OCI-LY7 (cell line): ENCODE data around the gene CMSS1. TPM values are rescaled to one million over a fixed set of nuclear protein-coding genes. Genes with fewer than 3 reads are reported as not detected.

Experiments
- BruUV-seq: library from RNA; stranded (reverse); fragments of 400-500 nt; replicated peaks from 2 replicates; lab custom pipeline; 2021; lab: Mats Ljungman, UMichigan
- CTCF ChIA-PET: fragments of 300-600 bp; sonication (Branson Sonifier 250); formaldehyde crosslinking; loops from one replicate; lab custom pipeline; 2022; ENCODE audit warnings: antibody characterized with exemption; ENCODE audit not compliant: unreplicated experiment; lab: Charles Lee
- POLR2A ChIA-PET: fragments of 300-600 bp; sonication (Branson Sonifier 250); formaldehyde crosslinking; loops from one replicate; lab custom pipeline; 2022; ENCODE audit warnings: antibody characterized with exemption; lab: Charles Lee
- DNase-seq: peaks from one replicate; pipeline ENCODE4 v3.0.0-alpha.2; 2015; ENCODE audit warnings: low spot score
- H2AFZ ChIP-seq: fragments of 200-600 bp; sonication (generic), shearing (Covaris generic); 2 replicates; pipeline ENCODE4 v1.6.1; 2014; ENCODE audit warnings: mild to moderate bottlenecking, antibody characterized with exemption, low read length, moderate library complexity
- H3K27ac ChIP-seq: fragments of 200-600 bp; sonication (generic); 2 replicates; pipeline ENCODE4 v1.5.1; 2014; ENCODE audit warnings: mixed run types, low read depth, mild to moderate bottlenecking, moderate library complexity, low read length, inconsistent platforms; ENCODE audit not compliant: poor library complexity, severe bottlenecking
- H3K36me3 ChIP-seq: fragments of 200-600 bp; sonication (generic); 2 replicates; pipeline ENCODE4 v1.6.1; 2014; ENCODE audit warnings: mild to moderate bottlenecking, antibody characterized with exemption, low read length, moderate library complexity, mixed read lengths; ENCODE audit not compliant: insufficient read depth
- H3K4me1 ChIP-seq: fragments of 200-600 bp; sonication (generic); 2 replicates; pipeline ENCODE4 v1.5.1; 2014; ENCODE audit warnings: mild to moderate bottlenecking, low read length; ENCODE audit not compliant: insufficient read depth, poor library complexity, severe bottlenecking
- H3K4me2 ChIP-seq: fragments of 200-600 bp; sonication (generic); 2 replicates; pipeline ENCODE4 v1.6.1; 2014; ENCODE audit warnings: mild to moderate bottlenecking, low read length
- H3K4me3 ChIP-seq: fragments of 200-600 bp; sonication (generic); 2 replicates; pipeline ENCODE4 v1.5.1; 2014; ENCODE audit warnings: mild to moderate bottlenecking, low read depth, low read length; ENCODE audit not compliant: poor library complexity, severe bottlenecking
- H3K79me2 ChIP-seq: fragments of 200-600 bp; sonication (generic); 2 replicates; pipeline ENCODE4 v1.6.1; 2016; ENCODE audit warnings: low read depth, mild to moderate bottlenecking, low read length, moderate library complexity, mixed read lengths; ENCODE audit not compliant: insufficient read depth
- H3K9me2 ChIP-seq: fragments of 200-600 bp; sonication (generic); 2 replicates; pipeline ENCODE4 v1.6.1; 2016; ENCODE audit warnings: mild to moderate bottlenecking, low read length, mixed read lengths; ENCODE audit not compliant: insufficient read depth
- H3K9me3 ChIP-seq: fragments of 200-600 bp; sonication (generic); 2 replicates; pipeline ENCODE4 v1.6.1; 2014; ENCODE audit warnings: mild to moderate bottlenecking, mixed run types, low read length, mixed read lengths
- H4K20me1 ChIP-seq: fragments of 200-600 bp; sonication (generic); 2 replicates; pipeline ENCODE4 v1.6.1; 2014; ENCODE audit warnings: mild to moderate bottlenecking, antibody characterized with exemption, low read length, moderate library complexity, mixed read lengths; ENCODE audit not compliant: insufficient read depth
- EZH2phosphoT487 ChIP-seq: fragments of 200-600 bp; sonication (generic); IDR thresholded peaks from 2 replicates; pipeline ENCODE4 v1.6.1; 2018; ENCODE audit warnings: low read depth, borderline replicate concordance, mild to moderate bottlenecking, mixed run types, antibody characterized with exemption, low read length, moderate library complexity, mixed read lengths
- intact Hi-C: fragments of 100-400 bp; cut with micrococcal nuclease; formaldehyde crosslinking; loops from one replicate; pipeline ENCODE4 v1.10.0; 2022; ENCODE audit not compliant: unreplicated experiment
- total RNA-seq, 2 experiments: library from RNA; depleted of rRNA in 1 of 2; stranded (reverse); fragments of >200 nt in 1 of 2; shearing (Covaris generic) in 1 of 2; gene quantifications; 2 replicates each; pipeline ENCODE4 v1.2.3, GENCODE V29; 2014 to 2022
- TF ChIP-seq, protein P1 (sequence below): fragments of 200-600 bp; sonication (generic); conservative IDR thresholded peaks from 2 replicates; pipeline ENCODE4 v1.5.1; 2014; ENCODE audit warnings: mild to moderate bottlenecking, antibody characterized with exemption, low read length, moderate library complexity, mixed read lengths

Gene CMSS1
- total RNA-seq, 2 experiments from 2014 or later = 25.7 to 46.6 TPM

DNA sequence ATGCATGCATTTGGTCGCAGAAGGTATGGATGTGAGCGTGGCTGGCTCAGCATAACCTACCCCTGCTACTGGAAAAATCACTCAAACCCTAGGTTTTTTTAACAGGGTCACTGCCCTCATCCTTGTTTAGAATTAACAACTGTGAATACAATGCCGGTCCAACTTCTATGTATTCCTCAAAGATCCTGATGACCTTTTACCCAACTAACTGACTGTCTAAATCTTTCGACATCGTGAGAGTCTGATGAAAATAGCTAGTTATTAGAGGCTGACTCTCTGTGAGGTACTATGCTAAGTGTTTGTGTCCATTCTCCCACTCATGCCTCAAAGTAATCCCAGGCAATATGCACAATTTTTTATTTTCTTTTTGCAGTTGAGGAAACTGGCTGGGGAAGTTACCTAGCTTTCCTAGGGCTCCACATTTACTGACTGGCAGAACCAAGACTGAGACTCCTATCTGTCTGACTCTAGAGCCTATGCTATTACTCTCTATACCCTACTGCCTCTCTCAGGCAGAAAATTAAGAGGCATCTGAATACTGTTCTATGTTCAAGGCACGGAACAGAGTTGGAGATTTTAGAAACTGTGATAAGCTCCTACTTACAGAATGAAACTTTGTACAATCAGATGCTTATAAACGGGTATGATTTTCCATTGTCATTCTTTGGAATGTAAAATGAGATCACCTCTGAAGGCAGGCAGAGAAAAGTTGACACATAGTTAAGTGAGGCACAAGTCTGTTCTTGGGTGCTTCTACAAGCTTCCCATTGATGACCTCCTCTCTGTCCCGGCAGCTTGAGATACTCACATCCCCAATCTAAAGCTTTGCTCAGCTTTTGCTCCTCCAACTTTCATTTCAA is 240.3 kb downstream of the CMSS1 start:
- no TSS peak for BruUV-seq
- Histone ChIP-seq H3K4me3 (no peak overlapping the region), H3K36me3 (no peaks in the 10 kb centered on the region), H3K9me3 (no peaks in the 10 kb centered on the region), H2AFZ (no peak overlapping the region), H3K4me2 (no peak overlapping the region), H3K79me2 (no peaks in the 10 kb centered on the region), H4K20me1 (no peaks in the 10 kb centered on the region; the same call in 1 of the 2 replicates), H3K9me2 (no peaks in the 10 kb centered on the region), H3K27ac (no peak overlapping the region), H3K4me1 (no peaks in the 10 kb centered on the region)
- intact Hi-C loops = no loop called here
- ChIA-PET CTCF (no interaction called here), POLR2A (interaction anchor here (0.6 to 1.4 kb wide), 2 partner anchors 8 to 25 kb away, joined by 3 to 4 read pairs; no protein-coding TSS in a partner anchor)
- no peak for DNase-seq
- no peak for TF ChIP-seq EZH2phosphoT487
- TF ChIP-seq, protein P1, sequence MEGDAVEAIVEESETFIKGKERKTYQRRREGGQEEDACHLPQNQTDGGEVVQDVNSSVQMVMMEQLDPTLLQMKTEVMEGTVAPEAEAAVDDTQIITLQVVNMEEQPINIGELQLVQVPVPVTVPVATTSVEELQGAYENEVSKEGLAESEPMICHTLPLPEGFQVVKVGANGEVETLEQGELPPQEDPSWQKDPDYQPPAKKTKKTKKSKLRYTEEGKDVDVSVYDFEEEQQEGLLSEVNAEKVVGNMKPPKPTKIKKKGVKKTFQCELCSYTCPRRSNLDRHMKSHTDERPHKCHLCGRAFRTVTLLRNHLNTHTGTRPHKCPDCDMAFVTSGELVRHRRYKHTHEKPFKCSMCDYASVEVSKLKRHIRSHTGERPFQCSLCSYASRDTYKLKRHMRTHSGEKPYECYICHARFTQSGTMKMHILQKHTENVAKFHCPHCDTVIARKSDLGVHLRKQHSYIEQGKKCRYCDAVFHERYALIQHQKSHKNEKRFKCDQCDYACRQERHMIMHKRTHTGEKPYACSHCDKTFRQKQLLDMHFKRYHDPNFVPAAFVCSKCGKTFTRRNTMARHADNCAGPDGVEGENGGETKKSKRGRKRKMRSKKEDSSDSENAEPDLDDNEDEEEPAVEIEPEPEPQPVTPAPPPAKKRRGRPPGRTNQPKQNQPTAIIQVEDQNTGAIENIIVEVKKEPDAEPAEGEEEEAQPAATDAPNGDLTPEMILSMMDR = no peak

DNA sequence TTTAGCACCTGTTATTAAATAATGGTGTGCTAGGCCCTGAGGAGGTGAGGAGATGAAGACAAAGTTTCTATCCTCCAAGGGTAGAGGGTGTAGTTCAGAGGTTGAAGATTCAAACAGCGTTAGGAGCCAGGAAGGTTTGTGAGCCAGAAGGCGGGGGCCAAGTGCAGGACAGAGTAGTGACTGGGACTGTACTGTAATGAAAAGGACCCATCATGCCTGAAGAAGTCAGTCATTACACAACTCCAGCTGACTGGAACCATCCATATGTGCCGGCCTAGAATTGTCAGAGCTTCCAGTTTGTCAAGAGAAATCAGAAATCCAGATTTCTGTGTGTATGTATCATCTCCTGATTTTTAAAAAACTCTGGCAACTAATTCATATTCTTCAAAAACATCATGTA is 241.8 kb downstream of the CMSS1 start:
- Histone ChIP-seq H3K9me2 (no peaks in the 10 kb centered on the region), H4K20me1 (no peaks in the 10 kb centered on the region), H3K9me3 (no peaks in the 10 kb centered on the region), H2AFZ (no peak overlapping the region), H3K79me2 (no peaks in the 10 kb centered on the region), H3K4me3 (no peak overlapping the region), H3K36me3 (no peaks in the 10 kb centered on the region), H3K27ac (no peak overlapping the region), H3K4me1 (no peaks in the 10 kb centered on the region), H3K4me2 (no peak overlapping the region)
- TF ChIP-seq, protein P1 = no peak
- ChIA-PET CTCF (no interaction called here), POLR2A (interaction anchor here (0.7 to 1.5 kb wide), 6 partner anchors 10 to 127 kb away, joined by 3 to 4 read pairs (median 3); no protein-coding TSS in a partner anchor)
- intact Hi-C loops = no loop called here
- no TSS peak for BruUV-seq
- no peak for DNase-seq
